SK-N-SH (cell line): ENCODE data around the gene PDE4B.

Experiments
- ELF1 ChIP-seq: IDR thresholded peaks from 2 replicates; pipeline ENCODE4 v1.4.0; 2012
- EP300 ChIP-seq, 2 experiments: IDR thresholded peaks; 2 replicates each; pipeline versions ENCODE4 v1.4.0 to v1.6.1; 2012; ENCODE audit warnings: borderline replicate concordance in 1 of 2, low read depth in 1 of 2, low read length in 1 of 2
- RXRA ChIP-seq: IDR thresholded peaks from 2 replicates; pipeline ENCODE4 v1.4.0; 2012; ENCODE audit warnings: low read depth, mild to moderate bottlenecking, borderline replicate concordance
- TF ChIP-seq, protein P1 (sequence below): fragments of 200-600 bp; sonication (generic); IDR thresholded peaks from 2 replicates; pipeline ENCODE4 v1.6.1; 2017; ENCODE audit warnings: antibody characterized with exemption, mild to moderate bottlenecking, moderate library complexity

- TF ChIP-seq, protein P1, sequence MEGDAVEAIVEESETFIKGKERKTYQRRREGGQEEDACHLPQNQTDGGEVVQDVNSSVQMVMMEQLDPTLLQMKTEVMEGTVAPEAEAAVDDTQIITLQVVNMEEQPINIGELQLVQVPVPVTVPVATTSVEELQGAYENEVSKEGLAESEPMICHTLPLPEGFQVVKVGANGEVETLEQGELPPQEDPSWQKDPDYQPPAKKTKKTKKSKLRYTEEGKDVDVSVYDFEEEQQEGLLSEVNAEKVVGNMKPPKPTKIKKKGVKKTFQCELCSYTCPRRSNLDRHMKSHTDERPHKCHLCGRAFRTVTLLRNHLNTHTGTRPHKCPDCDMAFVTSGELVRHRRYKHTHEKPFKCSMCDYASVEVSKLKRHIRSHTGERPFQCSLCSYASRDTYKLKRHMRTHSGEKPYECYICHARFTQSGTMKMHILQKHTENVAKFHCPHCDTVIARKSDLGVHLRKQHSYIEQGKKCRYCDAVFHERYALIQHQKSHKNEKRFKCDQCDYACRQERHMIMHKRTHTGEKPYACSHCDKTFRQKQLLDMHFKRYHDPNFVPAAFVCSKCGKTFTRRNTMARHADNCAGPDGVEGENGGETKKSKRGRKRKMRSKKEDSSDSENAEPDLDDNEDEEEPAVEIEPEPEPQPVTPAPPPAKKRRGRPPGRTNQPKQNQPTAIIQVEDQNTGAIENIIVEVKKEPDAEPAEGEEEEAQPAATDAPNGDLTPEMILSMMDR = no peak
- TF ChIP-seq ELF1 (no peak), EP300 (IDR thresholded peaks at IDR 0.05; ENCODE audit: borderline replicate concordance in 1 of 2, low read depth in 1 of 2, low read length in 1 of 2) (no peak), RXRA (no peak)
These were observed 292.9 kb downstream of the PDE4B start for GRCh38 chr1:66085600-66085999.
